Epithelial cell of esophagus (primary cell): Measurements from ENCODE around the gene ZIC1.

Experiments used
- DNase-seq: peaks from one replicate; pipeline ENCODE4 v3.0.0; 2010; ENCODE audit warnings: low read depth
- H3K4me3 ChIP-seq: 2 replicates; pipeline ENCODE4 v1.5.1; 2011; ENCODE audit warnings: mild to moderate bottlenecking, low read length, control low read depth
- CTCF ChIP-seq: IDR thresholded peaks from 2 replicates; pipeline ENCODE4 v1.5.1; 2011; ENCODE audit warnings: low read depth, mild to moderate bottlenecking, low read length, control low read depth, inconsistent platforms; ENCODE audit not compliant: insufficient read depth; ENCODE audit errors: missing control alignments

ZIC1 gene

GRCh38 chr3:147371771-147372340 is 37.3 kb upstream of the ZIC1 start:
- H3K4me3 ChIP-seq: no peak overlapping the region
- TF ChIP-seq CTCF: no peak
- DNase-seq: no peak

GRCh38 chr3:147372525-147373027 is 36.6 kb upstream of the ZIC1 start:
- DNase-seq: no peak
- no peak for TF ChIP-seq CTCF
- no peak overlapping the region for H3K4me3 ChIP-seq

GRCh38 chr3:147373301-147373700 is 35.9 kb upstream of the ZIC1 start:
- DNase-seq: no peak
- no peak overlapping the region for H3K4me3 ChIP-seq
- no peak for TF ChIP-seq CTCF

GRCh38 chr3:147377412-147378367 is 31.5 kb upstream of the ZIC1 start:
- no peak overlapping the region for H3K4me3 ChIP-seq
- no peak for DNase-seq
- no peak for TF ChIP-seq CTCF

GRCh38 chr3:147379651-147380050 is 29.5 kb upstream of the ZIC1 start:
- no peak for TF ChIP-seq CTCF
- H3K4me3 ChIP-seq: no peak overlapping the region
- DNase-seq: no peak

GRCh38 chr3:147380387-147380951 is 28.7 kb upstream of the ZIC1 start:
- no peak for TF ChIP-seq CTCF
- H3K4me3 ChIP-seq: no peak overlapping the region
- no peak for DNase-seq

- TF ChIP-seq CTCF: no peak
- no peak for DNase-seq
- H3K4me3 ChIP-seq: no peak overlapping the region
These were observed 28.2 kb upstream of the ZIC1 start for GRCh38 chr3:147380977-147381376.
